ENCODE measurements around the gene IFNL3. TPM values are rescaled to one million over a fixed set of nuclear protein-coding genes. Genes with fewer than 3 reads are reported as not detected.
"Not testable (repeated sequence)": the region's sequence is repeated elsewhere in the genome, so short reads cannot be mapped to it uniquely, and the experiment has no call there.

Gene IFNL3
- not detected for total RNA-seq

- not testable (repeated sequence) for H3K9me3 Mint-ChIP-seq; H3K4me3 Mint-ChIP-seq; H3K4me1 Mint-ChIP-seq; ATAC-seq (replicated peaks); H3K27me3 Mint-ChIP-seq; H3K27ac Mint-ChIP-seq; H3K36me3 Mint-ChIP-seq (ENCODE audit: low read depth)
Measured at GRCh38 chr19:39244410-39245100, at the start of gene IFNL3. Gene IFNL3 (minus strand): TSS chr19:39245006. CDS start chr19:39244967, 39 bp downstream.

GRCh38 chr19:39293394-39293793 is 48.6 kb upstream of the IFNL3 start:
- Mint-ChIP-seq H3K4me3 (no peak overlapping the region), H3K4me1 (peaks cover 4% of the 10 kb centered on the region), H3K27me3 (no peaks in the 10 kb centered on the region), H3K9me3 (no peaks in the 10 kb centered on the region), H3K27ac (no peak overlapping the region), H3K36me3 (ENCODE audit: low read depth) (no peaks in the 10 kb centered on the region)
- ATAC-seq (replicated peaks), result no peak

- no peaks in the 10 kb centered on the region for H3K36me3 Mint-ChIP-seq (ENCODE audit: low read depth)
- no peak overlapping the region for H3K27ac Mint-ChIP-seq
- ATAC-seq (replicated peaks), result no peak
- peaks cover 7% of the 10 kb centered on the region for H3K27me3 Mint-ChIP-seq
- no peaks in the 10 kb centered on the region for H3K9me3 Mint-ChIP-seq
- H3K4me3 Mint-ChIP-seq, result no peak overlapping the region
- no peaks in the 10 kb centered on the region for H3K4me1 Mint-ChIP-seq
Measured at GRCh38 chr19:39284032-39284431, 39.2 kb upstream of the IFNL3 start.

- peaks cover 10% of the 10 kb centered on the region for H3K27me3 Mint-ChIP-seq
- no peak overlapping the region for H3K4me3 Mint-ChIP-seq
- H3K27ac Mint-ChIP-seq, result no peak overlapping the region
- no peak for ATAC-seq (replicated peaks)
- H3K4me1 Mint-ChIP-seq, result no peaks in the 10 kb centered on the region
- H3K36me3 Mint-ChIP-seq (ENCODE audit: low read depth), result no peaks in the 10 kb centered on the region
- no peaks in the 10 kb centered on the region for H3K9me3 Mint-ChIP-seq
Measured at GRCh38 chr19:39282021-39282420, 37.2 kb upstream of the IFNL3 start.

- no peaks in the 10 kb centered on the region for H3K9me3 Mint-ChIP-seq
- H3K27ac Mint-ChIP-seq, result no peak overlapping the region
- H3K4me3 Mint-ChIP-seq, result no peak overlapping the region
- H3K27me3 Mint-ChIP-seq, result peaks cover 7% of the 10 kb centered on the region
- H3K4me1 Mint-ChIP-seq, result no peaks in the 10 kb centered on the region
- ATAC-seq (replicated peaks), result no peak
- H3K36me3 Mint-ChIP-seq (ENCODE audit: low read depth), result no peaks in the 10 kb centered on the region
Measured at GRCh38 chr19:39277598-39277997, 32.8 kb upstream of the IFNL3 start.

- H3K27me3 Mint-ChIP-seq, result peaks cover 3% of the 10 kb centered on the region
- H3K9me3 Mint-ChIP-seq, result no peaks in the 10 kb centered on the region
Measured at GRCh38 chr19:39276740-39277139, 31.9 kb upstream of the IFNL3 start.

GRCh38 chr19:39275578-39275977 is 30.8 kb upstream of the IFNL3 start:
- H3K36me3 Mint-ChIP-seq (ENCODE audit: low read depth), result no peaks in the 10 kb centered on the region
- no peak overlapping the region for H3K4me3 Mint-ChIP-seq
- H3K27ac Mint-ChIP-seq, result no peak overlapping the region
- H3K4me1 Mint-ChIP-seq, result no peaks in the 10 kb centered on the region
- H3K27me3 Mint-ChIP-seq, result peaks cover 7% of the 10 kb centered on the region
- H3K9me3 Mint-ChIP-seq, result no peaks in the 10 kb centered on the region
- ATAC-seq (replicated peaks), result no peak

More at GRCh38 chr19:39276740-39277139, 31.9 kb upstream of the IFNL3 start:
- H3K36me3 Mint-ChIP-seq (ENCODE audit: low read depth), result no peaks in the 10 kb centered on the region
- H3K4me3 Mint-ChIP-seq, result no peak overlapping the region
- no peaks in the 10 kb centered on the region for H3K4me1 Mint-ChIP-seq
- no peak for ATAC-seq (replicated peaks)
- no peak overlapping the region for H3K27ac Mint-ChIP-seq

- not testable (repeated sequence) for ATAC-seq (replicated peaks); H3K27ac Mint-ChIP-seq; H3K4me1 Mint-ChIP-seq; H3K9me3 Mint-ChIP-seq; H3K36me3 Mint-ChIP-seq (ENCODE audit: low read depth); H3K27me3 Mint-ChIP-seq; H3K4me3 Mint-ChIP-seq
Measured at GRCh38 chr19:39273859-39274258, 29.1 kb upstream of the IFNL3 start.

GRCh38 chr19:39270036-39270871 is 25.4 kb upstream of the IFNL3 start:
- no peak for ATAC-seq (replicated peaks)
- H3K27ac Mint-ChIP-seq, result no peak overlapping the region
- H3K9me3 Mint-ChIP-seq, result no peaks in the 10 kb centered on the region
- no peaks in the 10 kb centered on the region for H3K4me1 Mint-ChIP-seq
- H3K27me3 Mint-ChIP-seq, result peaks cover 6% of the 10 kb centered on the region
- H3K36me3 Mint-ChIP-seq (ENCODE audit: low read depth), result no peaks in the 10 kb centered on the region
- no peak overlapping the region for H3K4me3 Mint-ChIP-seq

- H3K9me3 Mint-ChIP-seq; H3K27ac Mint-ChIP-seq; H3K27me3 Mint-ChIP-seq; H3K4me1 Mint-ChIP-seq; H3K36me3 Mint-ChIP-seq (ENCODE audit: low read depth); ATAC-seq (replicated peaks); H3K4me3 Mint-ChIP-seq: not testable (repeated sequence)
Measured at GRCh38 chr19:39269369-39269768, 24.6 kb upstream of the IFNL3 start.

- not testable (repeated sequence) for H3K36me3 Mint-ChIP-seq (ENCODE audit: low read depth); H3K9me3 Mint-ChIP-seq; ATAC-seq (replicated peaks); H3K4me1 Mint-ChIP-seq; H3K4me3 Mint-ChIP-seq; H3K27ac Mint-ChIP-seq
- peaks cover 10% of the 10 kb centered on the region for H3K27me3 Mint-ChIP-seq
Measured at GRCh38 chr19:39268531-39269223, 23.9 kb upstream of the IFNL3 start.

- H3K36me3 Mint-ChIP-seq (ENCODE audit: low read depth); H3K4me1 Mint-ChIP-seq; H3K27ac Mint-ChIP-seq; H3K9me3 Mint-ChIP-seq; H3K4me3 Mint-ChIP-seq: not testable (repeated sequence)
- H3K27me3 Mint-ChIP-seq, result peaks cover 15% of the 10 kb centered on the region
- ATAC-seq (replicated peaks), result peak; percentile 42
Measured at GRCh38 chr19:39268085-39268484, 23.3 kb upstream of the IFNL3 start, which contains the start of gene IFNL2. Gene IFNL2 (plus strand): TSS chr19:39268396. CDS start chr19:39268569, 173 bp downstream.

- no peak overlapping the region for H3K27ac Mint-ChIP-seq
- no peak overlapping the region for H3K4me3 Mint-ChIP-seq
- ATAC-seq (replicated peaks), result peak; percentile 62
- peaks cover 5% of the 10 kb centered on the region for H3K4me1 Mint-ChIP-seq
- no peaks in the 10 kb centered on the region for H3K36me3 Mint-ChIP-seq (ENCODE audit: low read depth)
- H3K9me3 Mint-ChIP-seq, result no peaks in the 10 kb centered on the region
- peaks cover 26% of the 10 kb centered on the region for H3K27me3 Mint-ChIP-seq
Measured at GRCh38 chr19:39265321-39265916, 20.6 kb upstream of the IFNL3 start.

Measured in activated T-helper 17 cell treated with anti-CD3 and anti-CD28 coated beads, Interleukin-2, amount 50 U/mL, for 72 hours (primary cell).